K562 (cell line): Measurements from ENCODE around the gene ZC3H10. TPM values are rescaled to one million over a fixed set of nuclear protein-coding genes. Genes with fewer than 3 reads are reported as not detected.

Source experiments
- ARNT ChIP-seq, 2 experiments: fragments of 450-650 bp; IDR thresholded peaks; 2 replicates each; pipeline ENCODE4 v1.6.1; 2016; ENCODE audit warnings: mild to moderate bottlenecking in 1 of 2
- BHLHE40 ChIP-seq: IDR thresholded peaks from 2 replicates; pipeline ENCODE4 v1.6.1; 2011; ENCODE audit warnings: low read length, improper control_type of control experiment
- CAMTA2 ChIP-seq: fragments of 250-450 bp; sonication (Bioruptor Pico); conservative IDR thresholded peaks from 2 replicates; pipeline ENCODE4 v1.5.1; 2022
- COPS2 ChIP-seq: fragments of 450-650 bp; conservative IDR thresholded peaks from 2 replicates; pipeline ENCODE4 v1.6.1; 2016; ENCODE audit warnings: mild to moderate bottlenecking, moderate library complexity
- GTF2E2 ChIP-seq: fragments of 200-800 bp; sonication (Bioruptor generic); IDR thresholded peaks from 2 replicates; pipeline ENCODE4 v1.6.1; 2016; ENCODE audit warnings: missing genetic modification characterization, missing compliant biosample characterization
- HEY1 ChIP-seq: fragments of 250-450 bp; sonication (Bioruptor Pico); IDR thresholded peaks from 2 replicates; pipeline ENCODE4 v1.5.0; 2020; ENCODE audit warnings: mild to moderate bottlenecking, moderate library complexity, borderline replicate concordance
- HNRNPUL1 ChIP-seq: fragments of 200-400 bp; formaldehyde crosslinking; IDR thresholded peaks from 2 replicates; pipeline ENCODE4 v1.6.1; 2017; ENCODE audit warnings: low read length
- NFRKB ChIP-seq: fragments of 450-650 bp; IDR thresholded peaks from 2 replicates; pipeline ENCODE4 v1.6.1; 2016; ENCODE audit warnings: low read depth
- RBBP5 ChIP-seq: fragments of 200-600 bp; sonication (generic); IDR thresholded peaks from 2 replicates; pipeline ENCODE4 v1.6.1; 2012; ENCODE audit warnings: borderline replicate concordance, mild to moderate bottlenecking, low read length, control low read depth, inconsistent platforms; ENCODE audit not compliant: insufficient read depth, poor library complexity, severe bottlenecking
- SRSF3 ChIP-seq: fragments of 200-400 bp; formaldehyde crosslinking; IDR thresholded peaks from 2 replicates; pipeline ENCODE4 v1.6.1; 2016; ENCODE audit warnings: mild to moderate bottlenecking, low read length, moderate library complexity; ENCODE audit not compliant: insufficient read depth
- TEAD4 ChIP-seq, 2 experiments: sonication (generic) in 1 of 2; formaldehyde crosslinking in 1 of 2; IDR thresholded peaks; 2 replicates each; pipeline versions ENCODE4 v1.6.1 to v1.8.0; 2012 to 2022; ENCODE audit warnings: borderline replicate concordance in 1 of 2, inconsistent platforms in 1 of 2, low read length in 1 of 2, mild to moderate bottlenecking in 1 of 2, missing genetic modification reagents in 1 of 2
- TSC22D4 ChIP-seq: fragments of 450-650 bp; IDR thresholded peaks from 2 replicates; pipeline ENCODE4 v1.6.1; 2016; ENCODE audit warnings: missing genetic modification characterization, missing biosample characterization, control low read depth
- ZBTB1 ChIP-seq: sonication (generic); formaldehyde crosslinking; IDR thresholded peaks from 2 replicates; pipeline ENCODE4 v1.8.1; 2023; ENCODE audit warnings: missing genetic modification reagents, low read depth, mild to moderate bottlenecking, borderline replicate concordance
- ZFP30 ChIP-seq: fragments of 250-450 bp; sonication (Bioruptor Pico); IDR thresholded peaks from 2 replicates; pipeline ENCODE4 v1.8.0; 2022; ENCODE audit warnings: moderate library complexity, mild to moderate bottlenecking, inconsistent platforms, borderline replicate concordance
- ZSCAN29 ChIP-seq: fragments of 450-650 bp; IDR thresholded peaks from 2 replicates; pipeline ENCODE4 v1.6.1; 2017
- ZSCAN32 ChIP-seq: fragments of 450-650 bp; formaldehyde crosslinking; IDR thresholded peaks from 2 replicates; pipeline ENCODE4 v1.4.0; 2020; ENCODE audit warnings: mild to moderate bottlenecking, moderate library complexity
- polyA plus RNA-seq, 8 experiments: library from polyadenylated mRNA; depleted of rRNA in 4 of 8; stranded (reverse) in 5 of 8; unstranded in 3 of 8; fragments of >200 nt; fragmentation: Nextera tagmentation in 2 of 8; fragmentation: Illumina TruSeq in 1 of 8; extraction: Ambion mirVana in 2 of 8; extraction: Trizol in 1 of 8; gene quantifications; 2 replicates each; pipeline versions ENCODE4 v1.2.1 to v1.2.3, GENCODE V29; 2011 to 2014; ENCODE audit warnings: inconsistent platforms in 1 of 8, missing spikeins in 1 of 8
- total RNA-seq, 7 experiments: library from RNA; depleted of rRNA in 6 of 7; stranded (reverse); fragments of >200 nt in 6 of 7; fragmentation: Illumina TruSeq in 2 of 7; extraction: Trizol in 2 of 7; gene quantifications; 2 replicates each; pipeline versions ENCODE4 v1.2.1 to v1.2.3, GENCODE V29; 2011 to 2021; ENCODE audit warnings: low replicate concordance in 1 of 7
- TF ChIP-seq, protein P1 (sequence below): fragments of 450-650 bp; IDR thresholded peaks from 2 replicates; pipeline ENCODE4 v1.6.1; 2016; ENCODE audit warnings: mild to moderate bottlenecking
- TF ChIP-seq, protein P2 (sequence below): fragments of 250-450 bp; sonication (Bioruptor Pico); IDR thresholded peaks from 2 replicates; pipeline ENCODE4 v1.4.0; 2020; ENCODE audit warnings: mild to moderate bottlenecking, moderate library complexity
- TF ChIP-seq, protein P3 (sequence below): sonication (generic); formaldehyde crosslinking; IDR thresholded peaks from 2 replicates; pipeline ENCODE4 v1.8.1; 2023; ENCODE audit warnings: mild to moderate bottlenecking, missing genetic modification reagents

Gene ZC3H10
- total and polyA plus RNA-seq, 9 of the 15 experiments (the other 6 are each of a cell fraction or from before 2014, with no cell fraction given) = 0.31 to 4.1 (median 1.6) TPM

DNA sequence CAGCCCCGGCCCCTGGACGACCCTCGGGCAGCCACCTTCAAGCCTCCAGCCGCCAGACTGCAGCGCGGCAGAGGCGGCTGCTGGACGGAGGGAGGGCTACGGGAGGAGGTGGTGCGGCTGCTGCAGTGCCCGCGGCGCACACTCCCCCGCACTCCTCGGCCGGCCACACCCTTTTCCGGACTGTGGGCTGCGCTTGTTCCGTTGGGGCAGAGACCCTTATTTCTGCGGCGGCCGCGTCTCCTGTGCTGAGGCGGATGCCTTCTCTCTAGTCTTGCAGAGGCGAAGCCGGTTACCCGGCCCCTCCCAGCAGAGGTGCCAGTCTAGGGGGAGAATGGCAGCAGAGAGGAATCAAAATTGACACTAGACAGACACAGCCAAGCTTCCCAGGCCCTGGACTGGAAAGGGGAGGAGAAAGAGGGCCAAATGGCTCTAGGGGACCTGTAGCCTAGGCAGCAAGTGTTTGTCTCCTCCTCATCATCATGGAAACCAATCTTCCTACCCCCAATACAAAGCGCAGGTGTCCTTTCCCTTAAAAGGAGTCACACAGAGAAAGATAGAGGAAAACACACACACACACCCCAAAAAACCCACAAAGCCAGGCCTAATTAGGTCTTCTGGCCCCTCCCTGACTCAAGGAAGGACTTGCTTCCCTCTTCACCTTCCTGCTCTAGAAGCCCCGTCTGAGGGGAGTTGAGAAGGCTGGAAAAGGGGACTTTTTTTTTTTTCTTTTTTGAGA is 11.3 kb downstream of the ZC3H10 start (continued):
- TF ChIP-seq, protein P1, sequence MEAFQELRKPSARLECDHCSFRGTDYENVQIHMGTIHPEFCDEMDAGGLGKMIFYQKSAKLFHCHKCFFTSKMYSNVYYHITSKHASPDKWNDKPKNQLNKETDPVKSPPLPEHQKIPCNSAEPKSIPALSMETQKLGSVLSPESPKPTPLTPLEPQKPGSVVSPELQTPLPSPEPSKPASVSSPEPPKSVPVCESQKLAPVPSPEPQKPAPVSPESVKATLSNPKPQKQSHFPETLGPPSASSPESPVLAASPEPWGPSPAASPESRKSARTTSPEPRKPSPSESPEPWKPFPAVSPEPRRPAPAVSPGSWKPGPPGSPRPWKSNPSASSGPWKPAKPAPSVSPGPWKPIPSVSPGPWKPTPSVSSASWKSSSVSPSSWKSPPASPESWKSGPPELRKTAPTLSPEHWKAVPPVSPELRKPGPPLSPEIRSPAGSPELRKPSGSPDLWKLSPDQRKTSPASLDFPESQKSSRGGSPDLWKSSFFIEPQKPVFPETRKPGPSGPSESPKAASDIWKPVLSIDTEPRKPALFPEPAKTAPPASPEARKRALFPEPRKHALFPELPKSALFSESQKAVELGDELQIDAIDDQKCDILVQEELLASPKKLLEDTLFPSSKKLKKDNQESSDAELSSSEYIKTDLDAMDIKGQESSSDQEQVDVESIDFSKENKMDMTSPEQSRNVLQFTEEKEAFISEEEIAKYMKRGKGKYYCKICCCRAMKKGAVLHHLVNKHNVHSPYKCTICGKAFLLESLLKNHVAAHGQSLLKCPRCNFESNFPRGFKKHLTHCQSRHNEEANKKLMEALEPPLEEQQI = no peak
- TF ChIP-seq TEAD4 (IDR thresholded peaks at IDR 0.05; ENCODE audit: low read length) (no peak), TEAD4 (CRISPR knock-in tag; IDR thresholded peaks at IDR 0.05; ENCODE audit: borderline replicate concordance) (no peak), ARNT (IDR thresholded peaks at IDR 0.05) (no peak), ZFP30 (no peak), TSC22D4 (tag) (no peak), HNRNPUL1 (no peak), ZSCAN29 (no peak), BHLHE40 (peak; percentile 64), HEY1 (CRISPR knock-in tag) (no peak), COPS2 (no peak), NFRKB (no peak; the same call in 1 of the 2 replicates), RBBP5 (no peak), CAMTA2 (CRISPR knock-in tag) (no peak), SRSF3 (no peak), ZBTB1 (no peak), ZSCAN32 (CRISPR knock-in tag) (0 out of 2 replicates have a peak, but pooled peaks have one; percentile 6), GTF2E2 (tag) (no peak)
- TF ChIP-seq, protein P2, sequence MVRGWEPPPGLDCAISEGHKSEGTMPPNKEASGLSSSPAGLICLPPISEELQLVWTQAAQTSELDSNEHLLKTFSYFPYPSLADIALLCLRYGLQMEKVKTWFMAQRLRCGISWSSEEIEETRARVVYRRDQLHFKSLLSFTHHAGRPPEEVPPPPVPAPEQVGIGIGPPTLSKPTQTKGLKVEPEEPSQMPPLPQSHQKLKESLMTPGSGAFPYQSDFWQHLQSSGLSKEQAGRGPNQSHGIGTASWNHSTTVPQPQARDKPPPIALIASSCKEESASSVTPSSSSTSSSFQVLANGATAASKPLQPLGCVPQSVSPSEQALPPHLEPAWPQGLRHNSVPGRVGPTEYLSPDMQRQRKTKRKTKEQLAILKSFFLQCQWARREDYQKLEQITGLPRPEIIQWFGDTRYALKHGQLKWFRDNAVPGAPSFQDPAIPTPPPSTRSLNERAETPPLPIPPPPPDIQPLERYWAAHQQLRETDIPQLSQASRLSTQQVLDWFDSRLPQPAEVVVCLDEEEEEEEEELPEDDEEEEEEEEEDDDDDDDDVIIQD (CRISPR knock-in tag) = 0 out of 2 replicates have a peak, but pooled peaks have one; percentile 30
- TF ChIP-seq, protein P3, sequence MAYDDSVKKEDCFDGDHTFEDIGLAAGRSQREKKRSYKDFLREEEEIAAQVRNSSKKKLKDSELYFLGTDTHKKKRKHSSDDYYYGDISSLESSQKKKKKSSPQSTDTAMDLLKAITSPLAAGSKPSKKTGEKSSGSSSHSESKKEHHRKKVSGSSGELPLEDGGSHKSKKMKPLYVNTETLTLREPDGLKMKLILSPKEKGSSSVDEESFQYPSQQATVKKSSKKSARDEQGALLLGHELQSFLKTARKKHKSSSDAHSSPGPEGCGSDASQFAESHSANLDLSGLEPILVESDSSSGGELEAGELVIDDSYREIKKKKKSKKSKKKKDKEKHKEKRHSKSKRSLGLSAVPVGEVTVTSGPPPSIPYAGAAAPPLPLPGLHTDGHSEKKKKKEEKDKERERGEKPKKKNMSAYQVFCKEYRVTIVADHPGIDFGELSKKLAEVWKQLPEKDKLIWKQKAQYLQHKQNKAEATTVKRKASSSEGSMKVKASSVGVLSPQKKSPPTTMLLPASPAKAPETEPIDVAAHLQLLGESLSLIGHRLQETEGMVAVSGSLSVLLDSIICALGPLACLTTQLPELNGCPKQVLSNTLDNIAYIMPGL (CRISPR knock-in tag) = no peak
